K562 (cell line): ENCODE results near the gene CAMK2G. TPM values are rescaled to one million over a fixed set of nuclear protein-coding genes. Genes with fewer than 3 reads are reported as not detected.

Experiments
- CBFA2T2 ChIP-seq: fragments of 450-650 bp; conservative IDR thresholded peaks from 2 replicates; pipeline ENCODE4 v1.6.1; 2017; ENCODE audit warnings: mild to moderate bottlenecking
- CBFA2T3 ChIP-seq: fragments of 450-650 bp; IDR thresholded peaks from 2 replicates; pipeline ENCODE4 v1.6.1; 2017
- CREM ChIP-seq: IDR thresholded peaks from 2 replicates; pipeline ENCODE4 v1.6.1; 2014; ENCODE audit warnings: antibody characterized with exemption, low read depth
- E2F8 ChIP-seq: fragments of 450-650 bp; IDR thresholded peaks from 2 replicates; pipeline ENCODE4 v1.7.1; 2018; ENCODE audit warnings: mild to moderate bottlenecking, low read depth; ENCODE audit not compliant: partially characterized antibody
- FOSL1 ChIP-seq: fragments of 200-800 bp; sonication (Bioruptor generic); conservative IDR thresholded peaks from 2 replicates; pipeline ENCODE4 v1.6.1; 2016; ENCODE audit warnings: missing genetic modification characterization, missing compliant biosample characterization
- HDAC1 ChIP-seq, 2 experiments: fragments of 450-650 bp; IDR thresholded peaks; 2 replicates each; pipeline ENCODE4 v1.6.1; 2016 to 2017; ENCODE audit warnings: inconsistent platforms in 1 of 2, mild to moderate bottlenecking in 1 of 2, moderate library complexity in 1 of 2
- KDM5B ChIP-seq: fragments of 200-600 bp; sonication (generic); IDR thresholded peaks from 2 replicates; pipeline ENCODE4 v1.6.1; 2012; ENCODE audit warnings: low read depth, mild to moderate bottlenecking, moderate library complexity, low read length, control low read depth, inconsistent platforms; ENCODE audit not compliant: insufficient replicate concordance
- KLF13 ChIP-seq: fragments of 450-650 bp; IDR thresholded peaks from 2 replicates; pipeline ENCODE4 v1.6.1; 2016; ENCODE audit warnings: missing genetic modification characterization, low read depth, mild to moderate bottlenecking, missing compliant biosample characterization, moderate library complexity, borderline replicate concordance
- NCOR1 ChIP-seq: fragments of 450-650 bp; IDR thresholded peaks from 2 replicates; pipeline ENCODE4 v1.6.1; 2016; ENCODE audit warnings: mild to moderate bottlenecking, moderate library complexity
- SMARCA4 ChIP-seq: fragments of 450-650 bp; IDR thresholded peaks from 2 replicates; pipeline ENCODE4 v1.6.1; 2016
- ZFP91 ChIP-seq: sonication (generic); formaldehyde crosslinking; IDR thresholded peaks from 2 replicates; pipeline ENCODE4 v1.8.0; 2022; ENCODE audit warnings: mild to moderate bottlenecking, missing genetic modification reagents
- ZKSCAN1 ChIP-seq: fragments of 150-350 bp; IDR thresholded peaks from 2 replicates; pipeline ENCODE4 v1.6.1; 2016; ENCODE audit warnings: low read depth, low read length
- ZNF232 ChIP-seq: sonication (generic); formaldehyde crosslinking; IDR thresholded peaks from 2 replicates; pipeline ENCODE4 v1.8.0; 2022; ENCODE audit warnings: mild to moderate bottlenecking, missing genetic modification reagents
- ZNF696 ChIP-seq: fragments of 250-450 bp; sonication (Bioruptor Pico); conservative IDR thresholded peaks from 2 replicates; pipeline ENCODE4 v1.4.0; 2020; ENCODE audit warnings: mild to moderate bottlenecking, moderate library complexity
- polyA plus RNA-seq, 8 experiments: library from polyadenylated mRNA; depleted of rRNA in 4 of 8; stranded (reverse) in 5 of 8; unstranded in 3 of 8; fragments of >200 nt; fragmentation: Nextera tagmentation in 2 of 8; fragmentation: Illumina TruSeq in 1 of 8; extraction: Ambion mirVana in 2 of 8; extraction: Trizol in 1 of 8; gene quantifications; 2 replicates each; pipeline versions ENCODE4 v1.2.1 to v1.2.3, GENCODE V29; 2011 to 2014; ENCODE audit warnings: inconsistent platforms in 1 of 8, missing spikeins in 1 of 8
- total RNA-seq, 7 experiments: library from RNA; depleted of rRNA in 6 of 7; stranded (reverse); fragments of >200 nt in 6 of 7; fragmentation: Illumina TruSeq in 2 of 7; extraction: Trizol in 2 of 7; gene quantifications; 2 replicates each; pipeline versions ENCODE4 v1.2.1 to v1.2.3, GENCODE V29; 2011 to 2021; ENCODE audit warnings: low replicate concordance in 1 of 7
- TF ChIP-seq, protein P1 (sequence below): sonication (generic); formaldehyde crosslinking; IDR thresholded peaks from 2 replicates; pipeline ENCODE4 v1.8.1; 2023; ENCODE audit warnings: mild to moderate bottlenecking, missing genetic modification reagents
- TF ChIP-seq, protein P2 (sequence below): sonication (generic); formaldehyde crosslinking; IDR thresholded peaks from 2 replicates; pipeline ENCODE4 v1.8.0; 2022; ENCODE audit warnings: missing genetic modification reagents, mild to moderate bottlenecking, moderate library complexity, borderline replicate concordance
- TF ChIP-seq, protein P3 (sequence below), 3 experiments: fragments of 200-800 bp in 1 of 3; sonication (Bioruptor generic) in 1 of 3; sonication (generic) in 1 of 3; formaldehyde crosslinking in 1 of 3; IDR thresholded peaks; 2 replicates each; pipeline versions ENCODE4 v1.6.1 to v1.8.0; 2016 to 2022; ENCODE audit warnings: mild to moderate bottlenecking in 2 of 3, missing compliant biosample characterization in 2 of 3, missing genetic modification characterization in 2 of 3, missing genetic modification reagents in 1 of 3

The CAMK2G gene
- total and polyA plus RNA-seq, 9 of the 15 experiments (the other 6 are each of a cell fraction or from before 2014, with no cell fraction given), result 9.0 to 37.9 (median 32.6) TPM

DNA sequence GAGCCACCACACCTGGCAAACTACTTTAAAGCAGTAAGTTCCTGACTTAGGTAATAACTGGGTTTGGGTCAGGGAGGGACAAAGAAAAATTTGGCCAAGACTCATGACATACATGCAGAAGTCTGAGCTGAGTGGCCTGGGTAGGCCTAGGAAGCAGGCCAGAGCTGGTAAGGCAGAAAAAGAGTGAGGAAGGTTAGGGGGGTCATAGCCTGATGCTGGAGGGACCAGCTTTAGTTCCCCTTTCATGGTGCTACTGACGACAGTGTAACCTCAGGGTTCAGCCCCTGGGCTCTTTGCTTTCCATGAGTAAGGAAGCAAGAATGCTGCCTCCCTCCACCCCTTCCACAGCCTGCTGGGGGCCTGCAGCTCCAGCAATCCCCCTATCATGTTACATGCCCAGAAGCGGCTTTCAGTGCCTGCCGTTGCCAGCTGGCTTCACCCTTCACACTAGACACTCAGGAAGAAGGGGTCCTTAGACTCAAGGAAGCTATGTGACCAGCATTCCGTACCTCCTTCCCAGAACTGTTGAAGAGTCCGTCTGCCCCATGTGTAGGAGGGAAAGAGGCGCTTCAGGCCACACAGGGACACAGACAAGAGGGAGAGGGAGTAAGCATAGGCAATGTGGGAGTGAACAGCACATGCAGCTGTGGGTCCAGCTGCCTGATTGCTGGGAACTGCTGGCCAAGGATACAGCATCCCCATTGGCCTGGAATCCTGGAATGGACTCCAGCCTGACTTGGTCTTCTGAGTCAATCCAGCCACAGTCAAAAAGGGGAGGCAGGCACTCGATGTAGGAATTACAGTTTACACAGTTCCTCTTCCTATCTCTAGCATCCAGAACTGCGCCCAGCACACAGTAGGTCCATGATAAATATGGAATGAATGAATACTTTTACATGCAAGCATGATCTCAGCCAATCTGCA is 32.4 kb upstream of the CAMK2G start (continued):
- TF ChIP-seq ZNF696 (CRISPR knock-in tag) (no peak), ZKSCAN1 (peak; percentile 97), CREM (0 out of 2 replicates have a peak, but pooled peaks have one; percentile 10), CBFA2T3 (peak; percentile 66), CBFA2T2 (peak; percentile 53), KDM5B (peak; percentile 25), ZNF232 (0 out of 2 replicates have a peak, but pooled peaks have one; percentile 49), SMARCA4 (peak; percentile 39; the same call in 1 of the 2 replicates), E2F8 (no peak), FOSL1 (peak; percentile 65), HDAC1 (IDR thresholded peaks at IDR 0.05) (peak in 1 of 2 experiments; percentile 27; a peak in 1 of 4 replicates), KLF13 (tag) (0 out of 2 replicates have a peak, but pooled peaks have one; percentile 10), ZFP91 (CRISPR knock-in tag) (no peak), NCOR1 (0 out of 2 replicates have a peak, but pooled peaks have one; percentile 12)
- TF ChIP-seq, protein P1, sequence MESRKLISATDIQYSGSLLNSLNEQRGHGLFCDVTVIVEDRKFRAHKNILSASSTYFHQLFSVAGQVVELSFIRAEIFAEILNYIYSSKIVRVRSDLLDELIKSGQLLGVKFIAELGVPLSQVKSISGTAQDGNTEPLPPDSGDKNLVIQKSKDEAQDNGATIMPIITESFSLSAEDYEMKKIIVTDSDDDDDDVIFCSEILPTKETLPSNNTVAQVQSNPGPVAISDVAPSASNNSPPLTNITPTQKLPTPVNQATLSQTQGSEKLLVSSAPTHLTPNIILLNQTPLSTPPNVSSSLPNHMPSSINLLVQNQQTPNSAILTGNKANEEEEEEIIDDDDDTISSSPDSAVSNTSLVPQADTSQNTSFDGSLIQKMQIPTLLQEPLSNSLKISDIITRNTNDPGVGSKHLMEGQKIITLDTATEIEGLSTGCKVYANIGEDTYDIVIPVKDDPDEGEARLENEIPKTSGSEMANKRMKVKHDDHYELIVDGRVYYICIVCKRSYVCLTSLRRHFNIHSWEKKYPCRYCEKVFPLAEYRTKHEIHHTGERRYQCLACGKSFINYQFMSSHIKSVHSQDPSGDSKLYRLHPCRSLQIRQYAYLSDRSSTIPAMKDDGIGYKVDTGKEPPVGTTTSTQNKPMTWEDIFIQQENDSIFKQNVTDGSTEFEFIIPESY (CRISPR knock-in tag), result peak; percentile 7; the same call in 1 of the 2 replicates
- TF ChIP-seq, protein P2, sequence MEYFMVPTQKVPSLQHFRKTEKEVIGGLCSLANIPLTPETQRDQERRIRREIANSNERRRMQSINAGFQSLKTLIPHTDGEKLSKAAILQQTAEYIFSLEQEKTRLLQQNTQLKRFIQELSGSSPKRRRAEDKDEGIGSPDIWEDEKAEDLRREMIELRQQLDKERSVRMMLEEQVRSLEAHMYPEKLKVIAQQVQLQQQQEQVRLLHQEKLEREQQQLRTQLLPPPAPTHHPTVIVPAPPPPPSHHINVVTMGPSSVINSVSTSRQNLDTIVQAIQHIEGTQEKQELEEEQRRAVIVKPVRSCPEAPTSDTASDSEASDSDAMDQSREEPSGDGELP (CRISPR knock-in tag), result peak; percentile 66; the same call in 1 of the 2 replicates
- TF ChIP-seq, protein P3, sequence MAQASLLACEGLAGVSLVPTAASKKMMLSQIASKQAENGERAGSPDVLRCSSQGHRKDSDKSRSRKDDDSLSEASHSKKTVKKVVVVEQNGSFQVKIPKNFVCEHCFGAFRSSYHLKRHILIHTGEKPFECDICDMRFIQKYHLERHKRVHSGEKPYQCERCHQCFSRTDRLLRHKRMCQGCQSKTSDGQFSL (CRISPR knock-in tag; IDR thresholded peaks at IDR 0.05), result 0 out of 2 replicates have a peak, but pooled peaks have one; percentile 15
- TF ChIP-seq, protein P3 (tag; IDR thresholded peaks at IDR 0.05), result no peak
